K562 (cell line): ENCODE measurements around the gene CASKIN1. TPM values are rescaled to one million over a fixed set of nuclear protein-coding genes. Genes with fewer than 3 reads are reported as not detected.

Experiments
- BHLHE40 ChIP-seq: IDR thresholded peaks from 2 replicates; pipeline ENCODE4 v1.6.1; 2011; ENCODE audit warnings: low read length, improper control_type of control experiment
- BMI1 ChIP-seq: fragments of 150-350 bp; IDR thresholded peaks from 2 replicates; pipeline ENCODE4 v1.6.1; 2014; ENCODE audit warnings: low read length
- E2F8 ChIP-seq: fragments of 450-650 bp; IDR thresholded peaks from 2 replicates; pipeline ENCODE4 v1.7.1; 2018; ENCODE audit warnings: mild to moderate bottlenecking, low read depth; ENCODE audit not compliant: partially characterized antibody
- LEF1 ChIP-seq: fragments of 450-650 bp; IDR thresholded peaks from 2 replicates; pipeline ENCODE4 v1.6.1; 2016; ENCODE audit warnings: mild to moderate bottlenecking
- NR1H2 ChIP-seq: sonication (generic); formaldehyde crosslinking; IDR thresholded peaks from 2 replicates; pipeline ENCODE4 v1.4.0; 2020; ENCODE audit warnings: mild to moderate bottlenecking, missing genetic modification reagents
- POLR2AphosphoS2 ChIP-seq: IDR thresholded peaks from 2 replicates; pipeline ENCODE4 v1.6.1; 2012; ENCODE audit warnings: low read length, improper control_type of control experiment
- RBFOX2 ChIP-seq: fragments of 200-400 bp; formaldehyde crosslinking; IDR thresholded peaks from 2 replicates; pipeline ENCODE4 v1.6.1; 2017; ENCODE audit warnings: low read depth, mild to moderate bottlenecking, low read length, moderate library complexity
- TCF7L2 ChIP-seq: fragments of 150-350 bp; IDR thresholded peaks from 2 replicates; pipeline ENCODE4 v1.6.1; 2016; ENCODE audit warnings: low read depth, mild to moderate bottlenecking, low read length, moderate library complexity
- TRIM25 ChIP-seq: fragments of 450-650 bp; IDR thresholded peaks from 2 replicates; pipeline ENCODE4 v1.7.0; 2016; ENCODE audit warnings: borderline replicate concordance
- ZBED1 ChIP-seq: IDR thresholded peaks from 2 replicates; pipeline ENCODE4 v1.6.1; 2014
- ZNF583 ChIP-seq: fragments of 250-450 bp; sonication (Bioruptor Pico); IDR thresholded peaks from 2 replicates; pipeline ENCODE4 v1.4.0; 2020
- ZNF707 ChIP-seq: fragments of 250-450 bp; sonication (Bioruptor Pico); conservative IDR thresholded peaks from 2 replicates; pipeline ENCODE4 v1.8.0; 2022; ENCODE audit warnings: inconsistent platforms, mild to moderate bottlenecking, moderate library complexity
- polyA plus RNA-seq, 8 experiments: library from polyadenylated mRNA; depleted of rRNA in 4 of 8; stranded (reverse) in 5 of 8; unstranded in 3 of 8; fragments of >200 nt; fragmentation: Nextera tagmentation in 2 of 8; fragmentation: Illumina TruSeq in 1 of 8; extraction: Ambion mirVana in 2 of 8; extraction: Trizol in 1 of 8; gene quantifications; 2 replicates each; pipeline versions ENCODE4 v1.2.1 to v1.2.3, GENCODE V29; 2011 to 2014; ENCODE audit warnings: inconsistent platforms in 1 of 8, missing spikeins in 1 of 8
- total RNA-seq, 7 experiments: library from RNA; depleted of rRNA in 6 of 7; stranded (reverse); fragments of >200 nt in 6 of 7; fragmentation: Illumina TruSeq in 2 of 7; extraction: Trizol in 2 of 7; gene quantifications; 2 replicates each; pipeline versions ENCODE4 v1.2.1 to v1.2.3, GENCODE V29; 2011 to 2021; ENCODE audit warnings: low replicate concordance in 1 of 7
- TF ChIP-seq, protein P1 (sequence below): fragments of 250-450 bp; sonication (Bioruptor Pico); IDR thresholded peaks from 2 replicates; pipeline ENCODE4 v1.4.0; 2020; ENCODE audit warnings: mild to moderate bottlenecking
- TF ChIP-seq, protein P2 (sequence below): fragments of 250-450 bp; sonication (Bioruptor Pico); IDR thresholded peaks from 2 replicates; pipeline ENCODE4 v1.9.0; 2021; ENCODE audit warnings: mild to moderate bottlenecking, inconsistent platforms
- TF ChIP-seq, protein P3 (sequence below): sonication (generic); formaldehyde crosslinking; IDR thresholded peaks from 2 replicates; pipeline ENCODE4 v1.8.1; 2023; ENCODE audit warnings: mild to moderate bottlenecking, missing genetic modification reagents

CASKIN1 gene
- total and polyA plus RNA-seq, 9 of the 15 experiments (the other 6 are each of a cell fraction or from before 2014, with no cell fraction given) = 0.15 to 4.5 (median 1.5) TPM; not detected in 2

- TF ChIP-seq POLR2AphosphoS2 = no peak
- TF ChIP-seq TRIM25 = no peak
- TF ChIP-seq, protein P1, sequence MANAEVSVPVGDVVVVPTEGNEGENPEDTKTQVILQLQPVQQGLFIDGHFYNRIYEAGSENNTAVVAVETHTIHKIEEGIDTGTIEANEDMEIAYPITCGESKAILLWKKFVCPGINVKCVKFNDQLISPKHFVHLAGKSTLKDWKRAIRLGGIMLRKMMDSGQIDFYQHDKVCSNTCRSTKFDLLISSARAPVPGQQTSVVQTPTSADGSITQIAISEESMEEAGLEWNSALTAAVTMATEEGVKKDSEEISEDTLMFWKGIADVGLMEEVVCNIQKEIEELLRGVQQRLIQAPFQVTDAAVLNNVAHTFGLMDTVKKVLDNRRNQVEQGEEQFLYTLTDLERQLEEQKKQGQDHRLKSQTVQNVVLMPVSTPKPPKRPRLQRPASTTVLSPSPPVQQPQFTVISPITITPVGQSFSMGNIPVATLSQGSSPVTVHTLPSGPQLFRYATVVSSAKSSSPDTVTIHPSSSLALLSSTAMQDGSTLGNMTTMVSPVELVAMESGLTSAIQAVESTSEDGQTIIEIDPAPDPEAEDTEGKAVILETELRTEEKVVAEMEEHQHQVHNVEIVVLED (CRISPR knock-in tag) = no peak
- TF ChIP-seq RBFOX2 = no peak
- TF ChIP-seq ZNF707 (CRISPR knock-in tag) = no peak
- peak; percentile 52 for TF ChIP-seq BHLHE40
- TF ChIP-seq NR1H2 (CRISPR knock-in tag) = no peak
- TF ChIP-seq E2F8 = no peak
- no peak for TF ChIP-seq LEF1
- no peak for TF ChIP-seq ZNF583 (CRISPR knock-in tag)
- TF ChIP-seq, protein P2, sequence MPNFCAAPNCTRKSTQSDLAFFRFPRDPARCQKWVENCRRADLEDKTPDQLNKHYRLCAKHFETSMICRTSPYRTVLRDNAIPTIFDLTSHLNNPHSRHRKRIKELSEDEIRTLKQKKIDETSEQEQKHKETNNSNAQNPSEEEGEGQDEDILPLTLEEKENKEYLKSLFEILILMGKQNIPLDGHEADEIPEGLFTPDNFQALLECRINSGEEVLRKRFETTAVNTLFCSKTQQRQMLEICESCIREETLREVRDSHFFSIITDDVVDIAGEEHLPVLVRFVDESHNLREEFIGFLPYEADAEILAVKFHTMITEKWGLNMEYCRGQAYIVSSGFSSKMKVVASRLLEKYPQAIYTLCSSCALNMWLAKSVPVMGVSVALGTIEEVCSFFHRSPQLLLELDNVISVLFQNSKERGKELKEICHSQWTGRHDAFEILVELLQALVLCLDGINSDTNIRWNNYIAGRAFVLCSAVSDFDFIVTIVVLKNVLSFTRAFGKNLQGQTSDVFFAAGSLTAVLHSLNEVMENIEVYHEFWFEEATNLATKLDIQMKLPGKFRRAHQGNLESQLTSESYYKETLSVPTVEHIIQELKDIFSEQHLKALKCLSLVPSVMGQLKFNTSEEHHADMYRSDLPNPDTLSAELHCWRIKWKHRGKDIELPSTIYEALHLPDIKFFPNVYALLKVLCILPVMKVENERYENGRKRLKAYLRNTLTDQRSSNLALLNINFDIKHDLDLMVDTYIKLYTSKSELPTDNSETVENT = no peak
- TF ChIP-seq ZBED1 = no peak
- TF ChIP-seq TCF7L2 = no peak
- TF ChIP-seq BMI1 = no peak
- TF ChIP-seq, protein P3, sequence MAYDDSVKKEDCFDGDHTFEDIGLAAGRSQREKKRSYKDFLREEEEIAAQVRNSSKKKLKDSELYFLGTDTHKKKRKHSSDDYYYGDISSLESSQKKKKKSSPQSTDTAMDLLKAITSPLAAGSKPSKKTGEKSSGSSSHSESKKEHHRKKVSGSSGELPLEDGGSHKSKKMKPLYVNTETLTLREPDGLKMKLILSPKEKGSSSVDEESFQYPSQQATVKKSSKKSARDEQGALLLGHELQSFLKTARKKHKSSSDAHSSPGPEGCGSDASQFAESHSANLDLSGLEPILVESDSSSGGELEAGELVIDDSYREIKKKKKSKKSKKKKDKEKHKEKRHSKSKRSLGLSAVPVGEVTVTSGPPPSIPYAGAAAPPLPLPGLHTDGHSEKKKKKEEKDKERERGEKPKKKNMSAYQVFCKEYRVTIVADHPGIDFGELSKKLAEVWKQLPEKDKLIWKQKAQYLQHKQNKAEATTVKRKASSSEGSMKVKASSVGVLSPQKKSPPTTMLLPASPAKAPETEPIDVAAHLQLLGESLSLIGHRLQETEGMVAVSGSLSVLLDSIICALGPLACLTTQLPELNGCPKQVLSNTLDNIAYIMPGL = no peak
Measured at GRCh38 chr16:2142942-2143877, 53.2 kb downstream of the CASKIN1 start (continued).
